Gastroesophageal sphincter (tissue), 4 donors: ENCODE results near the gene C17orf100. TPM values are rescaled to one million over a fixed set of nuclear protein-coding genes. Genes with fewer than 3 reads are reported as not detected.

Source experiments
- ATAC-seq: fragments of 150-250 bp; one replicate; pipeline ENCODE4 v1.9.1; 2016; ENCODE audit warnings: mild to moderate bottlenecking, moderate library complexity
- H3K27ac ChIP-seq, 4 donors: fragments of 200-600 bp; sonication (generic) in 3 of 4; 1 replicate in 3 of 4; 2 replicates in 1 of 4; pipeline ENCODE4 v1.5.1; 2016 to 2019
- H3K27me3 ChIP-seq: fragments of 200-600 bp; sonication (generic); one replicate; pipeline ENCODE4 v1.5.1; 2019
- H3K36me3 ChIP-seq, 2 donors: fragments of 200-600 bp; sonication (generic); one replicate each; pipeline ENCODE4 v1.5.1; 2019; ENCODE audit warnings: control low read depth in 1 of 2
- H3K4me1 ChIP-seq, 3 donors: fragments of 200-600 bp; sonication (generic); 1 replicate in 2 of 3; 2 replicates in 1 of 3; pipeline ENCODE4 v1.5.1; 2016 to 2019; ENCODE audit warnings: control low read depth in 2 of 3
- H3K4me3 ChIP-seq, 2 donors: fragments of 200-600 bp; sonication (generic); one replicate each; pipeline ENCODE4 v1.5.1; 2019; ENCODE audit warnings: mild to moderate bottlenecking in 1 of 2, moderate library complexity in 1 of 2
- H3K9me3 ChIP-seq, 3 donors: fragments of 200-600 bp; sonication (generic); one replicate each; pipeline ENCODE4 v1.5.1; 2017 to 2019; ENCODE audit warnings: control low read depth in 2 of 3
- CTCF ChIP-seq, 4 experiments: fragments of 200-600 bp in 2 of 4; fragments of 450-650 bp in 2 of 4; sonication (generic) in 1 of 4; IDR thresholded peaks; one replicate each; pipeline ENCODE4 v1.5.1; 2017 to 2019; ENCODE audit warnings: antibody characterized with exemption in 4 of 4, mild to moderate bottlenecking in 2 of 4, moderate library complexity in 2 of 4
- EP300 ChIP-seq: sonication (generic); formaldehyde crosslinking; IDR thresholded peaks from one replicate; pipeline ENCODE4 v1.6.1; 2017; ENCODE audit warnings: antibody characterized with exemption, mild to moderate bottlenecking
- POLR2A ChIP-seq, 2 donors: fragments of 450-650 bp; IDR thresholded peaks; one replicate each; pipeline ENCODE4 v1.6.1; 2017; ENCODE audit warnings: antibody characterized with exemption in 2 of 2, mild to moderate bottlenecking in 2 of 2, moderate library complexity in 1 of 2
- POLR2AphosphoS5 ChIP-seq: sonication (generic); formaldehyde crosslinking; IDR thresholded peaks from one replicate; pipeline ENCODE4 v1.6.1; 2017; ENCODE audit warnings: antibody characterized with exemption
- WGBS, 2 donors: methylation state at CpG; one replicate each; pipeline ENCODE4 v1.1.5; 2018; ENCODE audit warnings: low coverage in 1 of 2; 5-methylcytosine and 5-hydroxymethylcytosine counted together
- total RNA-seq, 4 donors: library from RNA; depleted of rRNA; stranded (reverse); fragments of >200 nt; gene quantifications; one replicate each; pipeline ENCODE4 v1.1.0, GENCODE V29; 2016

Gene C17orf100
- total RNA-seq, 4 donors from 2014 or later = 1.4 to 2.1 TPM; not detected in 2

GRCh38 chr17:6675201-6675825, 23.8 kb downstream of the C17orf100 start:
- Histone ChIP-seq H3K9me3 (no peaks in the 10 kb centered on the region), H3K4me3 (no peak overlapping the region), H3K4me1 (no peaks in the 10 kb centered on the region), H3K27me3 (peaks cover 71% of the 10 kb centered on the region), H3K27ac (no peak overlapping the region), H3K36me3 (no peaks in the 10 kb centered on the region)
- TF ChIP-seq EP300 (no peak), POLR2A (IDR thresholded peaks at IDR 0.05) (no peak), CTCF (IDR thresholded peaks at IDR 0.05) (no peak), POLR2AphosphoS5 (no peak)
- no peak for ATAC-seq
- 67% methylated on average over 8 of the region's 11 CpGs; no CpG with 5 or more reads in 1 of the 2 donors for WGBS, 2 donors

DNA sequence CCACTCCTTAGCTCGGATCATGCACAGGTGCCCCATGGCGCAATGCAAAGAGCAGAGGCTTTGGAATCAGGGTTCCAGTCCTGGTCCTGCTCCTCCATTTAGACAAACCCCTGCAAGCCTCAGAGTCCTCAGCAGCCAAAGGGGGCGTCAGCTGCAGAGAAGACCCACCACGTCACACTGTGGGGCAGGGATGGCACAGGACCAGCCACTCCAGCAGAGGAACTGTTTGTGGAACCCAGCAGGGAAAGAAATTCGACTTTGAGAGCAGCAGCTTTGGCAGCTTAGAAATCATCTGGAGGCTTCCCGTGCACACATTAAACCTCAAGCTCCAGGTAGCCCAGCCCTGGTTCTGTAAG, 25.2 kb downstream of the C17orf100 start:
- no peaks in the 10 kb centered on the region for H3K9me3 ChIP-seq
- H3K36me3 ChIP-seq = no peaks in the 10 kb centered on the region
- no peak for ATAC-seq
- TF ChIP-seq CTCF (IDR thresholded peaks at IDR 0.05) (no peak), POLR2A (IDR thresholded peaks at IDR 0.05) (no peak), POLR2AphosphoS5 (no peak), EP300 (no peak)
- WGBS, 2 donors = no CpG with 5 or more reads among the region's 6 CpGs
- H3K4me3 ChIP-seq = no peak overlapping the region
- no peak overlapping the region for H3K27ac ChIP-seq
- peaks cover 60% of the 10 kb centered on the region for H3K27me3 ChIP-seq
- H3K4me1 ChIP-seq = no peaks in the 10 kb centered on the region

DNA sequence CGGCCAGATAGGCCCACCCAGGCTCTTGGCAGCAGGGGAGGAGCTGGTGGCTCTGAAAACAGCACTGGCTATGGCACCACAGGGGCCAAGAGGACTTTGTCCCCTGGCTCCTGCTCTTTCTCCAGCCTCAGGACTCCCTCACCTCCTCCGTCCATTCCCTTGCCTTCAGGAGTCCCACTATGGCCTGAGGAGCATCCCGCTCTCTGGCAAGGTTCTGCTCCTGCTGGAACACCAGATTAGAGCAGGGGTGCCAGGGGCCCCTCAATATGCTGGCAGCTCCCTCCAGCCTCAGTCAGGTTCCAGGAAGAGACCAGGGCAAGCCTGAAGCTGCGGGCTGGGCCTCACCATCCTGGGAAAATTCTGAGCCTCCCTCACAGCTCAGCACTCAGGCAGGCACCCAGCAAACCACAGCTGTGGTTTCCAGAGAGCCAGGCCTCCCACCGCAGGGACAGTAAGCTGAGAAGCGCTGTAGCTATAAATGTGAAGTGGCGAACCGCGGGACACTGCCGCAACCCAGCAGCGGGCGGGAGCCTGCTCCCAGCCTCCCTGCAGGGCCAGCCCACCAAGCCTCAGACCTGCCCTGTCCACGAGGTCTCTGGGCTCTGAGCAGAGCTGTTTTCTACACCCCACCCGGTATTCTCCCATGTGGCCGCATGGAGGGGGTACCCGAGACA, 25.7 kb downstream of the C17orf100 start:
- H3K36me3 ChIP-seq = no peaks in the 10 kb centered on the region
- H3K9me3 ChIP-seq = no peaks in the 10 kb centered on the region
- no peak for ATAC-seq
- H3K4me1 ChIP-seq = no peaks in the 10 kb centered on the region
- no peak overlapping the region for H3K27ac ChIP-seq
- H3K27me3 ChIP-seq = peaks cover 59% of the 10 kb centered on the region
- no peak overlapping the region for H3K4me3 ChIP-seq
- no peak for TF ChIP-seq EP300
- no CpG with 5 or more reads among the region's 16 CpGs for WGBS, 2 donors

- no peak for ATAC-seq
- H3K4me1 ChIP-seq = no peaks in the 10 kb centered on the region
- no peak overlapping the region for H3K27ac ChIP-seq
- no peaks in the 10 kb centered on the region for H3K36me3 ChIP-seq
- 40% methylated on average over 1 of the region's 7 CpGs; no CpG with 5 or more reads in 1 of the 2 donors for WGBS, 2 donors
- TF ChIP-seq CTCF (IDR thresholded peaks at IDR 0.05) = no peak
- no peak for TF ChIP-seq POLR2AphosphoS5
- no peak for TF ChIP-seq POLR2A (IDR thresholded peaks at IDR 0.05)
- TF ChIP-seq EP300 = no peak
- peaks cover 63% of the 10 kb centered on the region for H3K27me3 ChIP-seq
- no peak overlapping the region for H3K4me3 ChIP-seq
- H3K9me3 ChIP-seq = no peaks in the 10 kb centered on the region
Measured at GRCh38 chr17:6677946-6678345, 26.4 kb downstream of the C17orf100 start.

- no peaks in the 10 kb centered on the region for H3K4me1 ChIP-seq
- no peak overlapping the region for H3K4me3 ChIP-seq
- H3K27ac ChIP-seq = no peak overlapping the region
- H3K36me3 ChIP-seq = no peaks in the 10 kb centered on the region
- TF ChIP-seq CTCF (IDR thresholded peaks at IDR 0.05) (no peak), EP300 (no peak), POLR2AphosphoS5 (no peak), POLR2A (IDR thresholded peaks at IDR 0.05) (no peak)
- no peaks in the 10 kb centered on the region for H3K9me3 ChIP-seq
- H3K27me3 ChIP-seq = peaks cover 63% of the 10 kb centered on the region
- WGBS, 2 donors = 56 to 67% methylated on average over 1 to 6 of the region's 6 CpGs
- ATAC-seq = no peak
Measured at GRCh38 chr17:6679241-6679640, 27.7 kb downstream of the C17orf100 start.
